NCI-H2171 treated with DMSO at 0.1 percent for 48 hours (cell line): Measurements from ENCODE around the gene OR11H6.
"Not testable (repeated sequence)": the region's sequence is repeated elsewhere in the genome, so short reads cannot be mapped to it uniquely, and the experiment has no call there.

Experiments used
- DNase-seq: peaks from one replicate; lab custom pipeline; 2025; lab: John Stamatoyannopoulos, UW

OR11H6 gene

DNA sequence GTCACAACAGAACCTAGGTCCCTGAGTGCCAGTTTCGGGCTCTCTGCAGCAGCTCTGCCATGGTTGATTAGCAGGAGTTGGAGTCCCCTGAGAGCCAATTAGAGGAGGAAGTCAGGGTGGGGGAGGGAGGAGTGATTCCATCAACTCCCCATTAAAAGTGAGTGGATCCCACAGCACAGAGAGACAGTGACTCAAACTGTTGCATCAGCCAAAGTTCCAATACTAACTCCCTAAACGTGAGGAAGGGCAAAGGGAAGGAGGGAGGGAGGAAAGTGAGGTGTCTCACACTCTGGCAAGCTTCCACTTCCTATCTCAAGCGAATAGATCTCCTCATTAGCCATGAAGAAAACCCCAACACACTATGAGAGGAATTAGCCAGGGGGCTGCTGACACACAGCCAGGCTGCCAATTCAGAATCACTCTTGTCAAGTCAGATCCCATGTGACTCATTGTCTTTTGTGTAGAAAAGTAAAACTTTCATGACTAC lies 39.2 kb downstream of the OR11H6 start:
- peak; percentile 61 for DNase-seq

- DNase-seq = not testable (repeated sequence)
Measured at GRCh38 chr14:20264361-20264760, 40.9 kb downstream of the OR11H6 start.

- no peak for DNase-seq
Measured at GRCh38 chr14:20274062-20274461, 50.6 kb downstream of the OR11H6 start.
